WTC11 (cell line): ENCODE results near the gene TAL2.

Experiments
- CREB1 ChIP-seq: sonication (generic); formaldehyde crosslinking; IDR thresholded peaks from 2 replicates; pipeline ENCODE4 v1.8.0; 2023; ENCODE audit warnings: mild to moderate bottlenecking, missing genetic modification reagents
- FOXJ3 ChIP-seq: sonication (generic); formaldehyde crosslinking; IDR thresholded peaks from 2 replicates; pipeline ENCODE4 v1.9.0; 2021; ENCODE audit warnings: missing genetic modification reagents, mild to moderate bottlenecking, borderline replicate concordance
- TEAD4 ChIP-seq: sonication (generic); formaldehyde crosslinking; IDR thresholded peaks from 2 replicates; pipeline ENCODE4 v1.8.0; 2022; ENCODE audit warnings: mild to moderate bottlenecking, missing genetic modification reagents
- TF ChIP-seq, protein P1 (sequence below): fragments of 200-600 bp; IDR thresholded peaks from 2 replicates; pipeline ENCODE4 v1.8.0; 2022; ENCODE audit warnings: antibody characterized with exemption

DNA sequence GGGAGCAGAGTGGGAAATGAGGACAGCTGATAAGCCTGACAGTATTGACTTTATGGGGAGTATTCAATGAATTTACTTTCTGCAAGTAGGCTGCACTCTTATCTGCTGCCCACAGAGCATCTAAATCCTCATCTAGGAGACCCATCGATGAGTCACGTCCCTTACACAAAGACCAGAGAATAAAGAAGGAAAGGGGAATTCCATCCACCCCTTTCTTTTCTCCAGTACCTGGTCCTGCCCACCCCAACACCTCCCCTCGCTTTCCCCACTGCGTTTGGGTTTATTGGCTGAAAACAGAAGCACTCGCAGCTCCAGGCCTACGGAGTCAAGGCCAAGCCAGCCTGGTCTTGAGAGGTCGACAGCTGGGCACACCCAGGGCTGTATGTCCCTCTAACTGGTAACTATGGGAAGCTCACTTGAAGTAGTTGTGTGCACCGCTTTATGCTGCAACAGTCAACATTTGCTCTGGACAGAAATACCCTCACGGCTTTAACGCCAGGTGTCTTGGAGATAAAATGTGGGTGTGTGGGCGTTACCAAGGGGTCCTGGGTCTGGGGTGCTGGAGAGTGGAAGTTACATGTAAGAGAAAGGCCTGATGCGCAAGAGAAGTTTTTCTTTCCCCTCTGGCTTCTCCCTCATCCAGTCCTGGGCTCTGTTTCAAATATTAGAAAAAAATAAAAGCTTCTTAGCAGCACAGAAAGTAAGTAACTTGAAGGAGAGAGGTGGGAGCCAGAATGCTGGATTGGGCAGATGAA is 14.5 kb upstream of the TAL2 start:
- TF ChIP-seq CREB1 (CRISPR knock-in tag) (no peak), TEAD4 (no peak), FOXJ3 (CRISPR knock-in tag) (no peak)
- TF ChIP-seq, protein P1, sequence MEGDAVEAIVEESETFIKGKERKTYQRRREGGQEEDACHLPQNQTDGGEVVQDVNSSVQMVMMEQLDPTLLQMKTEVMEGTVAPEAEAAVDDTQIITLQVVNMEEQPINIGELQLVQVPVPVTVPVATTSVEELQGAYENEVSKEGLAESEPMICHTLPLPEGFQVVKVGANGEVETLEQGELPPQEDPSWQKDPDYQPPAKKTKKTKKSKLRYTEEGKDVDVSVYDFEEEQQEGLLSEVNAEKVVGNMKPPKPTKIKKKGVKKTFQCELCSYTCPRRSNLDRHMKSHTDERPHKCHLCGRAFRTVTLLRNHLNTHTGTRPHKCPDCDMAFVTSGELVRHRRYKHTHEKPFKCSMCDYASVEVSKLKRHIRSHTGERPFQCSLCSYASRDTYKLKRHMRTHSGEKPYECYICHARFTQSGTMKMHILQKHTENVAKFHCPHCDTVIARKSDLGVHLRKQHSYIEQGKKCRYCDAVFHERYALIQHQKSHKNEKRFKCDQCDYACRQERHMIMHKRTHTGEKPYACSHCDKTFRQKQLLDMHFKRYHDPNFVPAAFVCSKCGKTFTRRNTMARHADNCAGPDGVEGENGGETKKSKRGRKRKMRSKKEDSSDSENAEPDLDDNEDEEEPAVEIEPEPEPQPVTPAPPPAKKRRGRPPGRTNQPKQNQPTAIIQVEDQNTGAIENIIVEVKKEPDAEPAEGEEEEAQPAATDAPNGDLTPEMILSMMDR: no peak
